ENCODE results near the gene NSMCE1. TPM values are rescaled to one million over a fixed set of nuclear protein-coding genes. Genes with fewer than 3 reads are reported as not detected.
A peak's percentile ranks its signal among the peaks of the same experiment; 100 is the strongest.

NSMCE1 gene
- total RNA-seq, 1 donor from 2014 or later: 51.7 TPM

- H3K27me3 ChIP-seq (ENCODE audit: control insufficient read depth in 3 of 3, insufficient read depth in 3 of 3, low read length in 3 of 3): no peaks in the 10 kb centered on the region
- no peak overlapping the region for H3K9ac ChIP-seq (ENCODE audit: low read depth in 1 of 3, low read length in 3 of 3)
- H3K9me3 ChIP-seq (ENCODE audit: control insufficient read depth in 3 of 3, low read length in 3 of 3): no peaks in the 10 kb centered on the region
- H3K4me3 ChIP-seq (ENCODE audit: low read length in 3 of 3): no peak overlapping the region
- H3K27ac ChIP-seq (ENCODE audit: low read depth, low read length): no peak overlapping the region
- H3K36me3 ChIP-seq (ENCODE audit: control insufficient read depth in 3 of 3, insufficient read depth in 3 of 3, low read length in 3 of 3): peaks cover 5 to 17% (median 11%) of the 10 kb centered on the region in 3 donors
- H3K4me1 ChIP-seq (ENCODE audit: control insufficient read depth in 3 of 3, insufficient read depth in 3 of 3, low read length in 3 of 3): peaks cover 41 to 55% (median 47%) of the 10 kb centered on the region in 3 donors
Observed at GRCh38 chr16:27233731-27234130, 34.8 kb downstream of the NSMCE1 start.

DNA sequence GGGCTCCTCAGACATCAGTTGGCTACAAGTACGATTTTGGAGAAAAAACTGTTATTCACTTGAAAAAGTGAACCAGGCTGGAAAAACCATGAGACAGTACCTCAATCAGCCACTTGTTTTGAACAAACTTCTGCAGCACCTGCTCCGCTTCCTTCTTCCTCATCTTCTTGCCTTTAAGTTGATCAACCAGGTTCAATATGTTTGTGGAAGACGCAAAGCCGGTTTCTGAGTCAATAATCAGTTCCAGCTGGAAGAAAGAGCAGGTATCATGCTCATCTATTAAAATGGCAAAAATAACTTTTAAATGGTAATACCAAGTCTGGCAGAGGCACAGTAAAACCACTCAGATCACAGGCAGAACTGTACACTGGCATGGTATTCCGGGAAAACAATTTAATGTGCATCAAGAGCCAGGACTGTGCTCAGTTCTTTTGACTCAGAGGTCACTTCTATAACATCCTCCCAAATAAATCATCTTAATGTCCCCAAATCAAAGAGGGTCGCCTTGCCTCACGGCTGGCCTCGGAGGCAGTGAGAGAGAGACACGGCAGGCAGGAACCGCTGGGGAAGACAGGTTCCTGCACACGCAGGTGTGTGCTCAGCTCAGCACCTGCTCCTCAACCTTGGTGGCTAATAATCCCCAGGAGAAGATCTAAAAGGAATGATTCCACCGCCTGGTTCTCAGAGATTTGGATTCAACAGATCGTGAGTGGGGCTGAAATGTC lies 35.5 kb downstream of the NSMCE1 start:
- Histone ChIP-seq H3K27me3 (ENCODE audit: control insufficient read depth in 3 of 3, insufficient read depth in 3 of 3, low read length in 3 of 3) (no peaks in the 10 kb centered on the region), H3K4me1 (ENCODE audit: control insufficient read depth in 3 of 3, insufficient read depth in 3 of 3, low read length in 3 of 3) (peaks cover 38 to 55% (median 47%) of the 10 kb centered on the region in 3 donors), H3K9ac (ENCODE audit: low read depth in 1 of 3, low read length in 3 of 3) (no peak overlapping the region), H3K9me3 (ENCODE audit: control insufficient read depth in 3 of 3, low read length in 3 of 3) (no peaks in the 10 kb centered on the region), H3K27ac (ENCODE audit: low read depth, low read length) (no peak overlapping the region), H3K36me3 (ENCODE audit: control insufficient read depth in 3 of 3, insufficient read depth in 3 of 3, low read length in 3 of 3) (peaks cover 5 to 17% (median 11%) of the 10 kb centered on the region in 3 donors), H3K4me3 (ENCODE audit: low read length in 3 of 3) (no peak overlapping the region)

- H3K36me3 ChIP-seq (ENCODE audit: control insufficient read depth in 3 of 3, insufficient read depth in 3 of 3, low read length in 3 of 3): peaks cover 5 to 17% (median 11%) of the 10 kb centered on the region in 3 donors
- H3K27ac ChIP-seq (ENCODE audit: low read depth, low read length): no peak overlapping the region
- H3K4me1 ChIP-seq (ENCODE audit: control insufficient read depth in 3 of 3, insufficient read depth in 3 of 3, low read length in 3 of 3): peaks cover 31 to 47% (median 41%) of the 10 kb centered on the region in 3 donors
- H3K9ac ChIP-seq (ENCODE audit: low read depth in 1 of 3, low read length in 3 of 3): no peak overlapping the region
- H3K27me3 ChIP-seq (ENCODE audit: control insufficient read depth in 3 of 3, insufficient read depth in 3 of 3, low read length in 3 of 3): no peaks in the 10 kb centered on the region
- no peak overlapping the region for H3K4me3 ChIP-seq (ENCODE audit: low read length in 3 of 3)
- H3K9me3 ChIP-seq (ENCODE audit: control insufficient read depth in 3 of 3, low read length in 3 of 3): no peaks in the 10 kb centered on the region
Observed at GRCh38 chr16:27232061-27232900, 36.3 kb downstream of the NSMCE1 start.

- H3K27me3 ChIP-seq (ENCODE audit: control insufficient read depth in 3 of 3, insufficient read depth in 3 of 3, low read length in 3 of 3): no peaks in the 10 kb centered on the region
- no peaks in the 10 kb centered on the region for H3K9me3 ChIP-seq (ENCODE audit: control insufficient read depth in 3 of 3, low read length in 3 of 3)
- H3K36me3 ChIP-seq (ENCODE audit: control insufficient read depth in 3 of 3, insufficient read depth in 3 of 3, low read length in 3 of 3): peaks cover 5 to 17% (median 11%) of the 10 kb centered on the region in 3 donors
- no peak overlapping the region for H3K27ac ChIP-seq (ENCODE audit: low read depth, low read length)
- no peak overlapping the region for H3K9ac ChIP-seq (ENCODE audit: low read depth in 1 of 3, low read length in 3 of 3)
- no peak overlapping the region for H3K4me3 ChIP-seq (ENCODE audit: low read length in 3 of 3)
- peaks cover 26 to 41% (median 35%) of the 10 kb centered on the region in 3 donors for H3K4me1 ChIP-seq (ENCODE audit: control insufficient read depth in 3 of 3, insufficient read depth in 3 of 3, low read length in 3 of 3)
Observed at GRCh38 chr16:27231692-27232060, 36.9 kb downstream of the NSMCE1 start.

- Histone ChIP-seq H3K36me3 (ENCODE audit: control insufficient read depth in 3 of 3, insufficient read depth in 3 of 3, low read length in 3 of 3) (peaks cover 5 to 17% (median 11%) of the 10 kb centered on the region in 3 donors), H3K27me3 (ENCODE audit: control insufficient read depth in 3 of 3, insufficient read depth in 3 of 3, low read length in 3 of 3) (no peaks in the 10 kb centered on the region), H3K4me1 (ENCODE audit: control insufficient read depth in 3 of 3, insufficient read depth in 3 of 3, low read length in 3 of 3) (peaks cover 22 to 34% (median 31%) of the 10 kb centered on the region in 3 donors), H3K9ac (ENCODE audit: low read depth in 1 of 3, low read length in 3 of 3) (no peak overlapping the region), H3K9me3 (ENCODE audit: control insufficient read depth in 3 of 3, low read length in 3 of 3) (no peaks in the 10 kb centered on the region), H3K4me3 (ENCODE audit: low read length in 3 of 3) (no peak overlapping the region), H3K27ac (ENCODE audit: low read depth, low read length) (no peak overlapping the region)
Observed at GRCh38 chr16:27230562-27231001, 38.0 kb downstream of the NSMCE1 start.

GRCh38 chr16:27229891-27230470 lies 38.6 kb downstream of the NSMCE1 start:
- peaks cover 17 to 28% (median 25%) of the 10 kb centered on the region in 3 donors for H3K4me1 ChIP-seq (ENCODE audit: control insufficient read depth in 3 of 3, insufficient read depth in 3 of 3, low read length in 3 of 3)
- peaks cover 5 to 17% (median 11%) of the 10 kb centered on the region in 3 donors for H3K36me3 ChIP-seq (ENCODE audit: control insufficient read depth in 3 of 3, insufficient read depth in 3 of 3, low read length in 3 of 3)
- H3K9ac ChIP-seq (ENCODE audit: low read depth in 1 of 3, low read length in 3 of 3): peak overlapping the region in 1 of 3 donors; percentile 40
- H3K27ac ChIP-seq (ENCODE audit: low read depth, low read length): no peak overlapping the region
- H3K9me3 ChIP-seq (ENCODE audit: control insufficient read depth in 3 of 3, low read length in 3 of 3): no peaks in the 10 kb centered on the region
- no peaks in the 10 kb centered on the region for H3K27me3 ChIP-seq (ENCODE audit: control insufficient read depth in 3 of 3, insufficient read depth in 3 of 3, low read length in 3 of 3)
- peak overlapping the region in 1 of 3 donors; percentile 29 for H3K4me3 ChIP-seq (ENCODE audit: low read length in 3 of 3)

- H3K4me3 ChIP-seq (ENCODE audit: low read length in 3 of 3): peak overlapping the region in 1 of 3 donors; percentile 49
- peaks cover 5 to 17% (median 15%) of the 10 kb centered on the region in 3 donors for H3K36me3 ChIP-seq (ENCODE audit: control insufficient read depth in 3 of 3, insufficient read depth in 3 of 3, low read length in 3 of 3)
- H3K27me3 ChIP-seq (ENCODE audit: control insufficient read depth in 3 of 3, insufficient read depth in 3 of 3, low read length in 3 of 3): no peaks in the 10 kb centered on the region
- peak overlapping the region; percentile 34 for H3K27ac ChIP-seq (ENCODE audit: low read depth, low read length)
- H3K9ac ChIP-seq (ENCODE audit: low read depth in 1 of 3, low read length in 3 of 3): peak overlapping the region in 2 of 3 donors; percentile 33 to 40
- peaks cover 12 to 22% (median 22%) of the 10 kb centered on the region in 3 donors for H3K4me1 ChIP-seq (ENCODE audit: control insufficient read depth in 3 of 3, insufficient read depth in 3 of 3, low read length in 3 of 3)
- H3K9me3 ChIP-seq (ENCODE audit: control insufficient read depth in 3 of 3, low read length in 3 of 3): no peaks in the 10 kb centered on the region
Observed at GRCh38 chr16:27228621-27229501, 39.7 kb downstream of the NSMCE1 start.

DNA sequence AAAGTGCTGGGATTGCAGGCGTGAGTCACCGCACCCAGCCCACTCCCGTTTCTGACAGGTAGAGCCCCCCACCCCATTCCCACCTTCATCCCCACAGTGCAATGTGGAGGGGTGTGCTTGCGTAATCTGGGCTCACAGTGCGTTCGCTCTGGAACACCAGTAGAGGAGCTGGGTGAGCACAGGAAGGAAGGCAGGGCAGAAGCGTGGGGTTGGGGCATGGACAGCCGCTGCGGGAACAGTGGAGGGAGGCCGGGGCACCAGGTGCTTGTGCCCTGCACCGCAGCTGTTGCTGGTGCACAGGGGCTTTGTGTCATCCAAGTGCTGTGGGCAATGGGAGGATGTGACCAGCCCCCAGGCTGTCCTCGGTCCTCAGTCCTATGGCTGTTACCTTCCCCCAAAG lies 40.5 kb downstream of the NSMCE1 start:
- H3K36me3 ChIP-seq (ENCODE audit: control insufficient read depth in 3 of 3, insufficient read depth in 3 of 3, low read length in 3 of 3): peaks cover 3 to 15% (median 12%) of the 10 kb centered on the region in 3 donors
- peaks cover 20 to 28% (median 27%) of the 10 kb centered on the region in 3 donors for H3K4me1 ChIP-seq (ENCODE audit: control insufficient read depth in 3 of 3, insufficient read depth in 3 of 3, low read length in 3 of 3)
- H3K9me3 ChIP-seq (ENCODE audit: control insufficient read depth in 3 of 3, low read length in 3 of 3): no peaks in the 10 kb centered on the region
- H3K27me3 ChIP-seq (ENCODE audit: control insufficient read depth in 3 of 3, insufficient read depth in 3 of 3, low read length in 3 of 3): no peaks in the 10 kb centered on the region
- no peak overlapping the region for H3K4me3 ChIP-seq (ENCODE audit: low read length in 3 of 3)
- no peak overlapping the region for H3K27ac ChIP-seq (ENCODE audit: low read depth, low read length)
- no peak overlapping the region for H3K9ac ChIP-seq (ENCODE audit: low read depth in 1 of 3, low read length in 3 of 3)
